Lower lobe of right lung (tissue), 2 donors: ENCODE data around the gene REST. TPM values are rescaled to one million over a fixed set of nuclear protein-coding genes. Genes with fewer than 3 reads are reported as not detected.

ENCODE experiments used
- ATAC-seq, 2 donors: fragments of 200-7000 bp; cut with Tn5 transposase; one replicate each; pipeline ENCODE4 v1.9.1; 2020 to 2022; ENCODE audit warnings: mild to moderate bottlenecking in 2 of 2, moderate library complexity in 2 of 2
- DNase-seq: peaks from one replicate; pipeline ENCODE4 v3.0.0-alpha.2; 2020
- H3K27ac ChIP-seq: fragments of 200-600 bp; one replicate; pipeline ENCODE4 v1.8.0; 2022
- H3K27me3 ChIP-seq: fragments of 200-600 bp; one replicate; pipeline ENCODE4 v1.8.0; 2022; ENCODE audit warnings: low read depth
- H3K36me3 ChIP-seq: fragments of 200-600 bp; one replicate; pipeline ENCODE4 v1.8.0; 2022; ENCODE audit warnings: mild to moderate bottlenecking
- H3K4me1 ChIP-seq: fragments of 200-600 bp; one replicate; pipeline ENCODE4 v1.8.0; 2022
- H3K4me3 ChIP-seq: fragments of 200-600 bp; one replicate; pipeline ENCODE4 v1.8.0; 2022; ENCODE audit warnings: mild to moderate bottlenecking
- H3K9me3 ChIP-seq: fragments of 200-600 bp; one replicate; pipeline ENCODE4 v1.8.0; 2022
- intact Hi-C: fragments of 100-400 bp; cut with DNase I; formaldehyde crosslinking; loops from one replicate; pipeline ENCODE4 v1.11.0; 2022
- total RNA-seq: library from RNA; stranded (reverse); fragmentation: NEBNext Ultra II Directional; extraction: Animal tissue kit (Norgen Biotek cat#: 25700); gene quantifications from one replicate; pipeline ENCODE4 v1.2.1, GENCODE V29; 2021
- TF ChIP-seq, protein P1 (sequence below): fragments of 200-600 bp; IDR thresholded peaks from one replicate; pipeline ENCODE4 v1.8.0; 2022; ENCODE audit warnings: antibody characterized with exemption, mild to moderate bottlenecking
- donor health status: DM: no; HTN: yes; CAD: no; lungs with severe emphysema.

REST gene
- total RNA-seq, 1 donor from 2014 or later, result 39.5 TPM

DNA sequence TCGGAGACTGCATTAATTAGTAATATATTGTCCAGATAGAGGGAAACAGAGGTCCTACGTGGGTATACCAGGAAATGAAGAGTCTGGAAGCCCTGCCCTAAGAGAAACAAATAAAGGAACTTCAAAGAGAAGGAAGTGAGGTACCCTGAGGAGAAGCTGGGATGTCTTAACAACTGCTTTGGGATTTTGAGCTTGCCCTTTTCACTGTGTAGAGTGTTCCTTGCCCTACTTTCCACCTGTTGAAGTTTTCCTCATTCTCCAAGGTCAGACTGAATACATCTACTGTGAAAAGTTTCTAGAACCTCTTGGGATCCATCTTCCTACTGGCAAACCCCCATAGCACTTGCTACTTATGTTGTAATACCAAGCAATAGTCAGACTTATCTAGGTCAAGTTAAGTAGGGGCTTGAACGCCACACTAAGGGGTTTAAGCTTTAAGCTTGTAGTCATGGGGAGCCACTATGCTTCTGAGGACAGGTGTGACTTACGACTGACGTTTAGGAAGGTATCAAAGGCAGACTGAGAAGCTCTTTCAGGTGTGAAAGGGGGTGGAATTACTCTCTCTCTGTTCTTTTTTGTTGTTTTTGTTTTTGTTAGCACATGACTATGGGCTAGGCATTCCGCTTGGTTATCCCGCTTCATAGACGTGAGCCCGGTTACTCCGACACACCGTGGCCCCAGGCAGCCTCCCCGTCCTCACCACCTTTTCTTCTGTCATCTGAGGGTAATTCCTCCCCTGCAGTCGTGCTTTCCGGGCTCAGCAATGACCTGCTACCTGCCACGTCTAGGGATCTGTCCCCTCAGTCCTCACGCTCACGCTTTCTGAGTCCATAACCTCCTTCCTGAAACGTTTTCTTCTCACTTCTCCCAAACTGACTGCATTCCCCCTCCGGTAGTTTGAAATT lies 959 bp upstream of the REST start:
- no peak for ATAC-seq
- Histone ChIP-seq H3K4me3 (peak overlapping the region; percentile 97), H3K27me3 (no peaks in the 10 kb centered on the region), H3K27ac (peak overlapping the region; percentile 46), H3K4me1 (peaks cover 28% of the 10 kb centered on the region), H3K36me3 (peaks cover 7% of the 10 kb centered on the region), H3K9me3 (no peaks in the 10 kb centered on the region)
- intact Hi-C loops, result no loop called here
- TF ChIP-seq, protein P1, sequence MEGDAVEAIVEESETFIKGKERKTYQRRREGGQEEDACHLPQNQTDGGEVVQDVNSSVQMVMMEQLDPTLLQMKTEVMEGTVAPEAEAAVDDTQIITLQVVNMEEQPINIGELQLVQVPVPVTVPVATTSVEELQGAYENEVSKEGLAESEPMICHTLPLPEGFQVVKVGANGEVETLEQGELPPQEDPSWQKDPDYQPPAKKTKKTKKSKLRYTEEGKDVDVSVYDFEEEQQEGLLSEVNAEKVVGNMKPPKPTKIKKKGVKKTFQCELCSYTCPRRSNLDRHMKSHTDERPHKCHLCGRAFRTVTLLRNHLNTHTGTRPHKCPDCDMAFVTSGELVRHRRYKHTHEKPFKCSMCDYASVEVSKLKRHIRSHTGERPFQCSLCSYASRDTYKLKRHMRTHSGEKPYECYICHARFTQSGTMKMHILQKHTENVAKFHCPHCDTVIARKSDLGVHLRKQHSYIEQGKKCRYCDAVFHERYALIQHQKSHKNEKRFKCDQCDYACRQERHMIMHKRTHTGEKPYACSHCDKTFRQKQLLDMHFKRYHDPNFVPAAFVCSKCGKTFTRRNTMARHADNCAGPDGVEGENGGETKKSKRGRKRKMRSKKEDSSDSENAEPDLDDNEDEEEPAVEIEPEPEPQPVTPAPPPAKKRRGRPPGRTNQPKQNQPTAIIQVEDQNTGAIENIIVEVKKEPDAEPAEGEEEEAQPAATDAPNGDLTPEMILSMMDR, result no peak
- DNase-seq, result no peak

DNA sequence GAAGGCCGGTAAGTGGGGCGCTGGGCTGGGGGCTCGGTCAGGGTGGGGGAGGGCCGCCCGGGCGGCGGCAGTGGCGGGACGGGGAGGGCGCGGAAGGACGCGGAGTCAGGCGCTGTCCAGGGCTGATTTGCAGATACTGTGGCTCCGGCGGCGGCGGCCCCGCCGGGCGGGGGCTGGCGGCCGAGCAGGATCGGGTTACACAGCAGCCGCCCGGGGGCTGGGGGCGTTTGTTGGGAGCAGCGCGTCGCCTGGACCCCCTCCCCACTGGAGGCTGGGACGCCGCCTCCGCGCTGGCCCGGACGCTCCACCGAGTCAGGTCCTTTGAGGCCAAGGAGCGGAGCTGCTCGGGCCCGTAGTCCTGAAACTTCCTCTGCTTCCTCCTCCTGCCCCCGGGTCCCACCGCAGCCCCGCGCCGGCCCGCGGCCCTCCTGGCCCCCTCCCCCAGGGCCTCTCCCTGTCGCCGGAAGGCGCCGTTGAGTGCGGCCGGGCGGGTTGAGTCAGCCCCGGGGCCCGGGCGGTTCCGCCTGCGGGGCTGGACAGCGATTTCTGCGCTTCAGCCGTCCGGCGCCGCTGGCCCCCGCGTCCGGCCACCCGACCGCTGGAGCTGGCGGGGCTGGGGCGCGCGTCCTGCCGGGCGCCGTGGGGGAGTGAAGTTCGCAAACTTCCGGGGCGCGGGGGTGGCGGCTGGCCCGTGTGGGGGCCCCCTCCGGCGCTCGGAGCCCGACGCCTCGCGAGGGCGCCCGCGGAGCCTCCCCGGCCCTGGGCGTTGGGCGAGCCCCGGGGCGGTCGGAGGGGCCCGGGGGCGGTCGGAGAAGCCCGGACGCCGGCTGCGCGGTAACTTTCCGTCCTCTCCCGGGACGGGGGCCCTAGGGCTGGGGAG lies 746 bp downstream of the REST start:
- H3K27ac ChIP-seq, result peak overlapping the region; percentile 94
- peaks cover 44% of the 10 kb centered on the region for H3K4me1 ChIP-seq
- H3K36me3 ChIP-seq, result peaks cover 18% of the 10 kb centered on the region
- DNase-seq (peak; percentile 81), ATAC-seq (peak; percentile 81 to 86)
- intact Hi-C loops, result no loop called here
- H3K27me3 ChIP-seq, result no peaks in the 10 kb centered on the region
- TF ChIP-seq, protein P1, result no peak
- no peaks in the 10 kb centered on the region for H3K9me3 ChIP-seq
- H3K4me3 ChIP-seq, result peak overlapping the region; percentile 97

DNA sequence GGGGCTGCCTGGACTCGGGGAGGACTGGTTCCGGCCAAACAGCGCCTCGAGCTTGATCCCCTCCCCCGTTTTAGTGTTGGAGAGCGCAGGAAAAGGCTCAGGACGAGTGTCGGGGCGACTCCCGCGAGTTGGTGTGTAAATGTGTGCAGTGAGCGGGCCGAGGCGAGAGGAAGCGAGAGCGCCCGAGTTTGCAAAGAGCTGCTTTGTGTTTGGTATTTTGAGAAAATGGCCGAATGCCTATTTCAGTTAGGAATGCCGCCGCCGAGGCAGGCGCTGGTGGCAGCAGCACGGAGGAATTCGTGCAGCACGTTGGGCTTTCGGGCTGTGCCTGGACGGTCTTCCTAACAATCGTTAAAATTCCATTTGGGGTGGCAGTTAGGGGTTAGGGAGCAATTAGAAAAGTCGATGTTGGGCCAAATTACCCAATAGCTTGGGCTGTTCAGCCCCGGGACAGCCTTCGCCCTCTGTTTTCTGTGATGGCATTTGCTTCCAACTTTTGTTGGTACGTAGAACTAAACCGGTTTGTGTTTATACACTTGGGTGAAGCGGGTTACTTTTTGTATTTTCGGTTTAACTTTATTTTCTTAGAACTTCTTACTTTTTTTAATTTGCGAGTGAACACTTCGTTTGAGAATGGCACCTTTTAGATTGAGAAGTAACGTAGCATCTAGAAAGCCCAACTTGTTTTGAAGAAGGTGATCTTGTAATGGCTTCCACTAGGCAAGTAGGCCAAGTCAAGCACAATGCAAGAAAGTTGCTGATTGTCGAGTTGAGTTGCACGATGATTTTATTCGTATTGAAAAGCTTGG lies 1.6 kb downstream of the REST start:
- peaks cover 27% of the 10 kb centered on the region for H3K36me3 ChIP-seq
- DNase-seq (peak; percentile 73), ATAC-seq (peak; percentile 11 to 24)
- peak overlapping the region; percentile 94 for H3K27ac ChIP-seq
- H3K9me3 ChIP-seq, result no peaks in the 10 kb centered on the region
- intact Hi-C loops, result no loop called here
- TF ChIP-seq, protein P1, result no peak
- H3K4me3 ChIP-seq, result peak overlapping the region; percentile 97
- peaks cover 51% of the 10 kb centered on the region for H3K4me1 ChIP-seq
- no peaks in the 10 kb centered on the region for H3K27me3 ChIP-seq

DNA sequence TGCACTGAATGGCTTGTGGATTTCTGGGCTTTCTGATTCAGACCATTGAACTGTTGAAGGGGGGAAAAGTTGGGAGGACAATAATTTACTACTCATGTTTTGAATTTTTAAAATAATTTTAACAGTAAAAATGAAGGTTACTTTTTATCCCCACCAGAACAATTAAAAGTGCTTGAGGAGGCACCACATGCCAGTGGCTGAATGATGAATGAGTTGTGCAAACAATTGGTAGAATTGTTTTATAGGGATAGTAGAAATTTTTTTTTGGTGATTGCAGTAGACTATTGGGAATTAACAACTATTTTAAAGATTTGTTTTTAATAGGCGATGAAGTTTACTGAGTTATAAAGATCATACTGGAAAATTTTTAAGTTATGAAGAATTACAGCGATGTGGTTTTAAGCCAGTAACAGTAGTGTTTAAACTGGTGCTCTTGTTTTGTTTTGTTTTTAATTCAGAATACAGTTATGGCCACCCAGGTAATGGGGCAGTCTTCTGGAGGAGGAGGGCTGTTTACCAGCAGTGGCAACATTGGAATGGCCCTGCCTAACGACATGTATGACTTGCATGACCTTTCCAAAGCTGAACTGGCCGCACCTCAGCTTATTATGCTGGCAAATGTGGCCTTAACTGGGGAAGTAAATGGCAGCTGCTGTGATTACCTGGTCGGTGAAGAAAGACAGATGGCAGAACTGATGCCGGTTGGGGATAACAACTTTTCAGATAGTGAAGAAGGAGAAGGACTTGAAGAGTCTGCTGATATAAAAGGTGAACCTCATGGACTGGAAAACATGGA lies 2.7 kb downstream of the REST start:
- H3K4me3 ChIP-seq, result peak overlapping the region; percentile 97
- TF ChIP-seq, protein P1, result no peak
- DNase-seq, result no peak
- H3K4me1 ChIP-seq, result peaks cover 60% of the 10 kb centered on the region
- H3K27ac ChIP-seq, result peak overlapping the region; percentile 94
- ATAC-seq, result no peak
- no peaks in the 10 kb centered on the region for H3K27me3 ChIP-seq
- peaks cover 29% of the 10 kb centered on the region for H3K36me3 ChIP-seq
- intact Hi-C loops, result no loop called here
- H3K9me3 ChIP-seq, result no peaks in the 10 kb centered on the region
